H1 (cell line): ENCODE measurements around the gene MCHR2.

Experiments used
- ATF3 ChIP-seq: IDR thresholded peaks from 2 replicates; pipeline ENCODE4 v1.6.1; 2011; ENCODE audit warnings: low read depth, mild to moderate bottlenecking, low read length; ENCODE audit not compliant: insufficient read depth
- CEBPB ChIP-seq: IDR thresholded peaks from 2 replicates; pipeline ENCODE4 v1.6.1; 2012; ENCODE audit warnings: low read depth, low read length
- CHD2 ChIP-seq: IDR thresholded peaks from 2 replicates; pipeline ENCODE4 v1.6.1; 2012; ENCODE audit warnings: low read length, improper control_type of control experiment
- CHD7 ChIP-seq: fragments of 300-600 bp; sonication (generic); IDR thresholded peaks from 2 replicates; pipeline ENCODE4 v1.7.1; 2012; ENCODE audit warnings: low read length, moderate library complexity, mild to moderate bottlenecking, inconsistent platforms; ENCODE audit not compliant: insufficient replicate concordance
- CREB1 ChIP-seq: IDR thresholded peaks from 2 replicates; pipeline ENCODE4 v1.6.1; 2012; ENCODE audit warnings: inconsistent platforms
- EGR1 ChIP-seq: IDR thresholded peaks from 2 replicates; pipeline ENCODE4 v1.6.1; 2011; ENCODE audit warnings: low read depth, low read length, borderline replicate concordance
- EP300 ChIP-seq, 2 experiments: IDR thresholded peaks; 1 replicate in 1 of 2; 2 replicates in 1 of 2; pipeline ENCODE4 v1.6.1; 2011 to 2012; ENCODE audit warnings: low read depth in 2 of 2, low read length in 2 of 2, mild to moderate bottlenecking in 2 of 2, borderline replicate concordance in 1 of 2, inconsistent platforms in 1 of 2, moderate library complexity in 1 of 2
- HDAC6 ChIP-seq: IDR thresholded peaks from one replicate; pipeline ENCODE4 v1.7.1; 2012; ENCODE audit warnings: low read depth, mild to moderate bottlenecking, inconsistent platforms, low read length, moderate library complexity
- MAX ChIP-seq: IDR thresholded peaks from 2 replicates; pipeline ENCODE4 v1.6.1; 2012; ENCODE audit warnings: inconsistent platforms
- POLR2A ChIP-seq, 2 experiments: IDR thresholded peaks; 1 replicate in 1 of 2; 2 replicates in 1 of 2; pipeline ENCODE4 v1.6.1; 2011; ENCODE audit warnings: low read depth in 2 of 2, low read length in 2 of 2, mild to moderate bottlenecking in 2 of 2; ENCODE audit errors: control extremely low read depth in 1 of 2
- SAP30 ChIP-seq: fragments of 300-600 bp; sonication (generic); IDR thresholded peaks from 2 replicates; pipeline ENCODE4 v1.7.1; 2012; ENCODE audit warnings: low read length, moderate library complexity, mild to moderate bottlenecking, inconsistent platforms; ENCODE audit not compliant: insufficient read depth, insufficient replicate concordance
- TBP ChIP-seq: IDR thresholded peaks from 2 replicates; pipeline ENCODE4 v1.6.1; 2011; ENCODE audit warnings: low read depth, low read length, improper control_type of control experiment
- TF ChIP-seq, protein P1 (sequence below), 3 experiments: IDR thresholded peaks; 1 replicate in 2 of 3; 2 replicates in 1 of 3; pipeline versions ENCODE4 v1.5.1 to v1.6.1; 2011; ENCODE audit warnings: low read length in 3 of 3, mild to moderate bottlenecking in 3 of 3, inconsistent platforms in 2 of 3, low read depth in 1 of 3, moderate library complexity in 1 of 3; ENCODE audit not compliant: insufficient read depth in 1 of 3; ENCODE audit errors: control extremely low read depth in 1 of 3

DNA sequence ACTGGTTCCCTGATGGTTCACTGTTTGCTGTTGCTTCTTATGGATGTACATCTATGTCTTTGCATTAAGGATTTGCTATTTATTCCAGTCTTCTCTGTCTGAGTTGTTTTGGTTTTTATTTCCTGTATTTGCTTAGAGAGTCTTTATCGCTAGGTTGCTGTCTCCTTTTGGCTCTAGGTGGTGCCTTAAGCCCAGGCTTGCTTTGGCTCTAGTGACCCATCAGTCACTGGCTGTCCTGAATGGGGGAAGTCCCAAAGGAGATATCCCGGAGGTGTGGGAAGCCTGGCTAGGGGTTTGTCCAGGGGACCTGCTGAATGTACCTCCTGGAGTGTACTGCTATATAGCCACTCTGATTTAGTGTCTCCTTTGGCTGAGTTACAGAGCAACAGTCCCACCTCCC, 53.4 kb downstream of the MCHR2 start:
- TF ChIP-seq TBP (no peak), POLR2A (IDR thresholded peaks at IDR 0.05; ENCODE audit: control extremely low read depth in 1 of 2, low read depth in 2 of 2, low read length in 2 of 2) (no peak), SAP30 (no peak), EGR1 (no peak), CREB1 (no peak), CEBPB (no peak), EP300 (IDR thresholded peaks at IDR 0.05; ENCODE audit: borderline replicate concordance in 1 of 2, low read depth in 2 of 2, low read length in 2 of 2) (no peak), HDAC6 (no peak), ATF3 (no peak), CHD7 (no peak), MAX (no peak), CHD2 (no peak)
- TF ChIP-seq, protein P1, sequence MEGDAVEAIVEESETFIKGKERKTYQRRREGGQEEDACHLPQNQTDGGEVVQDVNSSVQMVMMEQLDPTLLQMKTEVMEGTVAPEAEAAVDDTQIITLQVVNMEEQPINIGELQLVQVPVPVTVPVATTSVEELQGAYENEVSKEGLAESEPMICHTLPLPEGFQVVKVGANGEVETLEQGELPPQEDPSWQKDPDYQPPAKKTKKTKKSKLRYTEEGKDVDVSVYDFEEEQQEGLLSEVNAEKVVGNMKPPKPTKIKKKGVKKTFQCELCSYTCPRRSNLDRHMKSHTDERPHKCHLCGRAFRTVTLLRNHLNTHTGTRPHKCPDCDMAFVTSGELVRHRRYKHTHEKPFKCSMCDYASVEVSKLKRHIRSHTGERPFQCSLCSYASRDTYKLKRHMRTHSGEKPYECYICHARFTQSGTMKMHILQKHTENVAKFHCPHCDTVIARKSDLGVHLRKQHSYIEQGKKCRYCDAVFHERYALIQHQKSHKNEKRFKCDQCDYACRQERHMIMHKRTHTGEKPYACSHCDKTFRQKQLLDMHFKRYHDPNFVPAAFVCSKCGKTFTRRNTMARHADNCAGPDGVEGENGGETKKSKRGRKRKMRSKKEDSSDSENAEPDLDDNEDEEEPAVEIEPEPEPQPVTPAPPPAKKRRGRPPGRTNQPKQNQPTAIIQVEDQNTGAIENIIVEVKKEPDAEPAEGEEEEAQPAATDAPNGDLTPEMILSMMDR (IDR thresholded peaks at IDR 0.05; ENCODE audit: control extremely low read depth in 1 of 3, insufficient read depth in 1 of 3, low read depth in 1 of 3, low read length in 3 of 3): 0 out of 4 replicates have a peak, but pooled peaks of 1 of the 3 experiments have one; percentile 10
